ENCODE data around the gene RASSF8.

The RASSF8 gene

GRCh38 chr12:25993901-25994651 is 35.6 kb downstream of the RASSF8 start:
- no peak for DNase-seq (ENCODE audit: low read depth)

- no peak for DNase-seq (ENCODE audit: low read depth)
Measured at GRCh38 chr12:25994901-25995625, 36.6 kb downstream of the RASSF8 start.

- DNase-seq (ENCODE audit: low read depth) = no peak
Measured at GRCh38 chr12:25995906-25996305, 37.4 kb downstream of the RASSF8 start.

GRCh38 chr12:25996677-25997076 is 38.2 kb downstream of the RASSF8 start:
- no peak for DNase-seq (ENCODE audit: low read depth)

- DNase-seq (ENCODE audit: low read depth) = no peak
Measured at GRCh38 chr12:25997201-25997963, 38.9 kb downstream of the RASSF8 start.

- no peak for DNase-seq (ENCODE audit: low read depth)
Measured at GRCh38 chr12:26000898-26001297, 42.4 kb downstream of the RASSF8 start.

GRCh38 chr12:26001530-26001929 is 43.0 kb downstream of the RASSF8 start:
- no peak for DNase-seq (ENCODE audit: low read depth)

- DNase-seq (ENCODE audit: low read depth) = no peak
Measured at GRCh38 chr12:26003065-26003464, 44.6 kb downstream of the RASSF8 start.

- no peak for DNase-seq (ENCODE audit: low read depth)
Measured at GRCh38 chr12:26007566-26007965, 49.1 kb downstream of the RASSF8 start.

- no peak for DNase-seq (ENCODE audit: low read depth)
Measured at GRCh38 chr12:26009593-26009992, 51.1 kb downstream of the RASSF8 start.

GRCh38 chr12:26010293-26010821 is 51.9 kb downstream of the RASSF8 start:
- DNase-seq (ENCODE audit: low read depth) = no peak

- no peak for DNase-seq (ENCODE audit: low read depth)
Measured at GRCh38 chr12:26011099-26011498, 52.6 kb downstream of the RASSF8 start.

GRCh38 chr12:26014085-26014484 is 55.6 kb downstream of the RASSF8 start:
- DNase-seq (ENCODE audit: low read depth) = no peak

- no peak for DNase-seq (ENCODE audit: low read depth)
Measured at GRCh38 chr12:26016516-26016915, 58.0 kb downstream of the RASSF8 start.

GRCh38 chr12:26017484-26018211 is 59.2 kb downstream of the RASSF8 start:
- no peak for DNase-seq (ENCODE audit: low read depth)

- no peak for DNase-seq (ENCODE audit: low read depth)
Measured at GRCh38 chr12:26018926-26019325, 60.4 kb downstream of the RASSF8 start.

- no peak for DNase-seq (ENCODE audit: low read depth)
Measured at GRCh38 chr12:26021534-26021933, 63.1 kb downstream of the RASSF8 start.

GRCh38 chr12:26022043-26022442 is 63.6 kb downstream of the RASSF8 start:
- no peak for DNase-seq (ENCODE audit: low read depth)

GRCh38 chr12:26026713-26027112 is 68.2 kb downstream of the RASSF8 start:
- no peak for DNase-seq (ENCODE audit: low read depth)

GRCh38 chr12:26027401-26027800 is 68.9 kb downstream of the RASSF8 start:
- no peak for DNase-seq (ENCODE audit: low read depth)

GRCh38 chr12:26028953-26029735 is 70.7 kb downstream of the RASSF8 start:
- no peak for DNase-seq (ENCODE audit: low read depth)

Measured in stimulated activated CD8-positive, alpha-beta memory T cell treated with anti-CD3 and anti-CD28 coated beads, Interleukin-12 subunit alpha, Interleukin-12 subunit beta, amount 100 ng/mL, for 1 hour (primary cell).